HK-2 (cell line): ENCODE measurements around the gene FGF9.
A peak's percentile ranks its signal among the peaks of the same experiment; 100 is the strongest.

Experiments
- DNase-seq: peaks from one replicate; pipeline ENCODE4 v3.0.0-alpha.2; 2018; ENCODE audit not compliant: unreplicated experiment

Gene FGF9

GRCh38 chr13:21670883-21671619, at the start of gene FGF9:
TSS of gene FGF9 (plus strand) at chr13:21671073. CDS start at chr13:21671913, 840 bp downstream.
- DNase-seq, result peak; percentile 47

- DNase-seq, result no peak
Measured at GRCh38 chr13:21625366-21625765, 45.5 kb upstream of the FGF9 start.

- DNase-seq, result no peak
Measured at GRCh38 chr13:21632196-21632595, 38.7 kb upstream of the FGF9 start.

GRCh38 chr13:21636656-21637055, 34.2 kb upstream of the FGF9 start:
- DNase-seq, result no peak

GRCh38 chr13:21637296-21637695, 33.6 kb upstream of the FGF9 start:
- DNase-seq, result peak; percentile 76

GRCh38 chr13:21638319-21639282, 32.3 kb upstream of the FGF9 start:
- DNase-seq, result peak; percentile 6

- no peak for DNase-seq
Measured at GRCh38 chr13:21639561-21639960, 31.3 kb upstream of the FGF9 start.

- DNase-seq, result no peak
Measured at GRCh38 chr13:21641629-21642028, 29.2 kb upstream of the FGF9 start.

- no peak for DNase-seq
Measured at GRCh38 chr13:21657538-21657937, 13.3 kb upstream of the FGF9 start.

- DNase-seq, result no peak
Measured at GRCh38 chr13:21659087-21659486, 11.8 kb upstream of the FGF9 start.

- no peak for DNase-seq
Measured at GRCh38 chr13:21661097-21661909, 9.6 kb upstream of the FGF9 start.

- no peak for DNase-seq
Measured at GRCh38 chr13:21663197-21663596, 7.7 kb upstream of the FGF9 start.

GRCh38 chr13:21668732-21669275, 2.1 kb upstream of the FGF9 start:
- no peak for DNase-seq

- DNase-seq, result no peak
Measured at GRCh38 chr13:21670006-21670882, 629 bp upstream of the FGF9 start.

- no peak for DNase-seq
Measured at GRCh38 chr13:21671620-21672286, 880 bp downstream of the FGF9 start.

- no peak for DNase-seq
Measured at GRCh38 chr13:21672287-21672680, 1.4 kb downstream of the FGF9 start.

GRCh38 chr13:21672796-21673538, 2.1 kb downstream of the FGF9 start:
- DNase-seq, result no peak

- no peak for DNase-seq
Measured at GRCh38 chr13:21673539-21673788, 2.6 kb downstream of the FGF9 start.

- no peak for DNase-seq
Measured at GRCh38 chr13:21673789-21674489, 3.1 kb downstream of the FGF9 start.
